Pancreas (tissue), 10 donors: ENCODE measurements around the gene DSCAM. TPM values are rescaled to one million over a fixed set of nuclear protein-coding genes. Genes with fewer than 3 reads are reported as not detected.
"Not testable (repeated sequence)": the region's sequence is repeated elsewhere in the genome, so short reads cannot be mapped to it uniquely, and the experiment has no call there.

Source experiments
- ATAC-seq, 4 donors: fragments of 200-7000 bp; cut with Tn5 transposase; one replicate each; pipeline versions ENCODE4 v1.8.0 to v1.9.1; 2020; ENCODE audit warnings: mild to moderate bottlenecking in 4 of 4, moderate library complexity in 4 of 4
- DNase-seq, 6 donors: peaks; one replicate each; pipeline ENCODE4 v3.0.0-alpha.2; 2020
- FAIRE-seq: peaks from 2 replicates; lab custom pipeline; 2012; peaks lifted over from hg19 to GRCh38; lab: Jason Lieb, UNC
- H3K27ac ChIP-seq, 4 donors: fragments of 200-600 bp; sonication (generic); 1 replicate in 3 of 4; 2 replicates in 1 of 4; pipeline versions ENCODE4 v1.5.0 to v1.8.0; 2020
- H3K27me3 ChIP-seq, 4 donors: fragments of 200-600 bp; one replicate each; pipeline ENCODE4 v1.8.0; 2021
- H3K36me3 ChIP-seq, 3 donors: fragments of 200-600 bp; sonication (generic) in 1 of 3; one replicate each; pipeline versions ENCODE4 v1.5.0 to v1.8.0; 2020 to 2021
- H3K4me1 ChIP-seq, 3 donors: fragments of 200-600 bp; one replicate each; pipeline ENCODE4 v1.8.0; 2021
- H3K4me3 ChIP-seq, 4 donors: fragments of 200-600 bp; sonication (generic) in 2 of 4; one replicate each; pipeline versions ENCODE4 v1.5.0 to v1.8.0; 2020 to 2021
- H3K9me3 ChIP-seq, 4 donors: fragments of 200-600 bp; one replicate each; pipeline ENCODE4 v1.8.0; 2021
- CTCF ChIP-seq, 4 donors: fragments of 200-600 bp; sonication (generic) in 3 of 4; IDR thresholded peaks; one replicate each; pipeline versions ENCODE4 v1.5.0 to v1.8.0; 2021; ENCODE audit warnings: antibody characterized with exemption in 4 of 4
- WGBS, 2 donors: extraction: QIAGEN DNeasy Blood & Tissue Kit; methylation state at CpG; one replicate each; pipeline ENCODE4 v1.1.7; 2013; 5-methylcytosine and 5-hydroxymethylcytosine counted together
- intact Hi-C, 3 donors: fragments of 100-400 bp; cut with DNase I; formaldehyde crosslinking; loops; one replicate each; pipeline versions ENCODE4 v1.11.1 to v1.14.2; 2022
- polyA plus RNA-seq, 2 donors: library from polyadenylated mRNA; stranded (reverse); fragments of 200-250 nt; gene quantifications; one replicate each; pipeline ENCODE4 v1.2.3, GENCODE V29; 2013
- total RNA-seq, 6 donors: library from RNA; stranded (reverse); fragmentation: NEBNext Ultra II Directional in 4 of 6; extraction: Animal tissue kit (Norgen Biotek cat#: 25700) in 4 of 6; gene quantifications; one replicate each; pipeline versions ENCODE4 v1.2.1 to v1.2.4, GENCODE V29; 2021 to 2023
- donor health status: healthy with polysubstance abuse.
- donor health status: DM: no; HTN: no; CAD: no; lungs with moderate emphysema.
- donor health status: DM: no; HTN: no; CAD: no.
- donor health status: control.
- donor health status: control.
- donor health status: Bipolar disorder and iron deficiency.
- donor health status: DM: yes; HTN: yes; CAD: no.
- donor health status: DM: no; HTN: no; CAD: no.
- donor health status: DM: no; HTN: no; CAD: no.
- donor health status: DM: yes; HTN: yes; CAD: no.

The DSCAM gene
- total and polyA plus RNA-seq, 8 donors: 0.05 to 0.77 (median 0.14) TPM

GRCh38 chr21:40047211-40047610 is 799.7 kb downstream of the DSCAM start:
- Histone ChIP-seq H3K4me1 (no peaks in the 10 kb centered on the region), H3K36me3 (no peaks in the 10 kb centered on the region), H3K27me3 (peaks cover 0 to 7% (median 0%) of the 10 kb centered on the region in 4 donors), H3K4me3 (no peak overlapping the region), H3K9me3 (no peaks in the 10 kb centered on the region), H3K27ac (no peak overlapping the region)
- DNase-seq (no peak), ATAC-seq (peak in 1 of 4 donors; percentile 23), FAIRE-seq (no peak)
- TF ChIP-seq CTCF (IDR thresholded peaks at IDR 0.05): no peak
- intact Hi-C loops: no loop called here
- 42 to 53% methylated on average over 2 of the region's 2 CpGs for WGBS, 2 donors

- intact Hi-C loops: no loop called here
- no peak for TF ChIP-seq CTCF (IDR thresholded peaks at IDR 0.05)
- H3K4me3 ChIP-seq: no peak overlapping the region
- H3K9me3 ChIP-seq: no peaks in the 10 kb centered on the region
- DNase-seq (no peak), FAIRE-seq (no peak), ATAC-seq (no peak)
- no peaks in the 10 kb centered on the region for H3K4me1 ChIP-seq
- H3K27me3 ChIP-seq: peaks cover 0 to 1% (median 0%) of the 10 kb centered on the region in 4 donors
- H3K36me3 ChIP-seq: no peaks in the 10 kb centered on the region
- WGBS, 2 donors: 89 to 96% methylated on average over 12 of the region's 12 CpGs
- no peak overlapping the region for H3K27ac ChIP-seq
Observed at GRCh38 chr21:40043866-40044265, 803.1 kb downstream of the DSCAM start.

GRCh38 chr21:40043423-40043822 is 803.5 kb downstream of the DSCAM start:
- intact Hi-C loops: no loop called here
- no peak for ATAC-seq
- no peaks in the 10 kb centered on the region for H3K4me1 ChIP-seq
- no peak overlapping the region for H3K4me3 ChIP-seq
- no peaks in the 10 kb centered on the region for H3K27me3 ChIP-seq
- no peak for TF ChIP-seq CTCF (IDR thresholded peaks at IDR 0.05)
- no peak for FAIRE-seq
- H3K9me3 ChIP-seq: no peaks in the 10 kb centered on the region
- no peak overlapping the region for H3K27ac ChIP-seq
- 38 to 47% methylated on average over 4 of the region's 4 CpGs for WGBS, 2 donors
- no peaks in the 10 kb centered on the region for H3K36me3 ChIP-seq
- no peak for DNase-seq

DNA sequence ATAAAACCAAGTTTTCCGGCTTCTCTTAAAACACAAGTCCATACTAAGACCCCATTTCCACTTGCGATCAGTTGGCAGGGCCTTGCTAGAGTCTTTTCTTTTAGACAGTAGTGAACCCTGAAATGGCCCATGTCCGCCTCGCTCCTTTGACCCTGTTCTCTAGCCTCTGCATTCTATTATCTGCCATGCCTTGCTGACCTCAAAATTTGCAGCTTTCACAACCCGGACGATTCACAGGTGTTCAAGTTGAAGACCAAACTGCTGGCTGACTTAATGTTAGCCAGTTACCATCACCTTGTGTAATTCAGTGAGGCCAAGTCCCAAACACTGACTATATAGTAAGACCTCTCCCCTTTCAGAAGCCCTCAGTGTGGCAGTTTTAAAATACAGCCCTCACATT is 805.5 kb downstream of the DSCAM start:
- Histone ChIP-seq H3K27ac (no peak overlapping the region), H3K4me3 (no peak overlapping the region), H3K27me3 (no peaks in the 10 kb centered on the region), H3K9me3 (no peaks in the 10 kb centered on the region), H3K4me1 (no peaks in the 10 kb centered on the region), H3K36me3 (no peaks in the 10 kb centered on the region)
- FAIRE-seq (no peak), ATAC-seq (no peak), DNase-seq (no peak)
- no peak for TF ChIP-seq CTCF (IDR thresholded peaks at IDR 0.05)
- intact Hi-C loops: no loop called here
- 78 to 86% methylated on average over 6 of the region's 6 CpGs for WGBS, 2 donors

DNA sequence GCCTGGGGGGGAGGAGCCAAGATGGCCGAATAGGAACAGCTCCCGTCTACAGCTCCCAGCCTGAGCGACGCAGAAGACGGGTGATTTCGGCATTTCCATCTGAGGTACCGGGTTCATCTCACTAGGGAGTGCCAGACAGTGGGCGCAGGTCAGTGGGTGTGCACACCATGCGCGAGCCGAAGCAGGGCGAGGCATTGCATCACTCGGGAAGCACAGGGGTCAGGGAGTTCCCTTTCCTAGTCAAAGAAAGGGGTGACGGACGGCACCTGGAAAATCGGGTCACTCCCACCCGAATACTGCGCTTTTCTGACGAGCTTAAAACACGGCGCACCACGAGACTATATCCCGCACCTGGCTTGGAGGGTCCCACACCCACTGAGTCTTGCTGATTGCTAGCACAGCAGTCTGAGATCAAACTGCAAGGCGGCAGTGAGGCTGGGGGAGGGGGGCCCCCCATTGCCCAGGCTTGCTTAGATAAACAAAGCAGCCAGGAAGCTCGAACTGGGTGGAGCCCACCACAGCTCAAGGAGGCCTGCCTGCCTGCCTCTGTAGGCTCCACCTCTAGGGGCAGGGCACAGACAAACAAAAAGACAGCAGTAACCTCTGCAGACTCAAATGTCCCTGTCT is 813.7 kb downstream of the DSCAM start:
- intact Hi-C loops, FAIRE-seq: not testable (repeated sequence)
- WGBS, 2 donors: 70 to 76% methylated on average over 25 of the region's 25 CpGs

More for the DNA sequence above, 813.7 kb downstream of the DSCAM start:
- H3K9me3 ChIP-seq, DNase-seq, ATAC-seq, H3K4me3 ChIP-seq, H3K27ac ChIP-seq, H3K36me3 ChIP-seq, H3K27me3 ChIP-seq, H3K4me1 ChIP-seq: not testable (repeated sequence)
